T-helper 22 cell (primary cell): Measurements from ENCODE around the gene PHF11.

ENCODE experiments used
- DNase-seq: peaks from one replicate; pipeline ENCODE4 v3.0.0-alpha.2; 2020; ENCODE audit warnings: low read depth

PHF11 gene

GRCh38 chr13:49495783-49496762 is at the start of gene PHF11:
TSS of gene PHF11 (plus strand) at chr13:49495953. CDS start at chr13:49496002, 49 bp downstream.
- DNase-seq, result peak; percentile 83

GRCh38 chr13:49446473-49446872 is 49.3 kb upstream of the PHF11 start:
- DNase-seq, result no peak

- DNase-seq, result no peak
Measured at GRCh38 chr13:49448753-49449152, 47.0 kb upstream of the PHF11 start.

GRCh38 chr13:49450105-49450819 is 45.5 kb upstream of the PHF11 start:
- no peak for DNase-seq

GRCh38 chr13:49452725-49453457 is 42.9 kb upstream of the PHF11 start:
- no peak for DNase-seq

- DNase-seq, result no peak
Measured at GRCh38 chr13:49453465-49453864, 42.3 kb upstream of the PHF11 start.

GRCh38 chr13:49454388-49455006 is 41.3 kb upstream of the PHF11 start:
- no peak for DNase-seq

- no peak for DNase-seq
Measured at GRCh38 chr13:49455007-49455398, 40.8 kb upstream of the PHF11 start.

- no peak for DNase-seq
Measured at GRCh38 chr13:49456156-49456555, 39.6 kb upstream of the PHF11 start.

- DNase-seq, result no peak
Measured at GRCh38 chr13:49457221-49457620, 38.5 kb upstream of the PHF11 start.

- DNase-seq, result no peak
Measured at GRCh38 chr13:49459580-49459979, 36.2 kb upstream of the PHF11 start.

- DNase-seq, result no peak
Measured at GRCh38 chr13:49464085-49464484, 31.7 kb upstream of the PHF11 start.

- no peak for DNase-seq
Measured at GRCh38 chr13:49464621-49465325, 31.0 kb upstream of the PHF11 start.

GRCh38 chr13:49466292-49466838 is 29.4 kb upstream of the PHF11 start:
- DNase-seq, result no peak

GRCh38 chr13:49472186-49472585 is 23.6 kb upstream of the PHF11 start:
- no peak for DNase-seq

GRCh38 chr13:49476529-49476928 is 19.2 kb upstream of the PHF11 start:
- DNase-seq, result no peak

GRCh38 chr13:49481788-49482187 is 14.0 kb upstream of the PHF11 start:
- DNase-seq, result no peak

GRCh38 chr13:49488563-49488962 is 7.2 kb upstream of the PHF11 start:
- DNase-seq, result no peak

GRCh38 chr13:49494645-49495044 is 1.1 kb upstream of the PHF11 start:
- DNase-seq, result no peak

- peak; percentile 52 for DNase-seq
Measured at GRCh38 chr13:49496837-49497236, 1.1 kb downstream of the PHF11 start.

GRCh38 chr13:49497272-49497671 is 1.5 kb downstream of the PHF11 start:
- no peak for DNase-seq
